H1 (cell line): ENCODE data around the gene ABCC10. TPM values are rescaled to one million over a fixed set of nuclear protein-coding genes. Genes with fewer than 3 reads are reported as not detected.
"Not testable (repeated sequence)": the region's sequence is repeated elsewhere in the genome, so short reads cannot be mapped to it uniquely, and the experiment has no call there.

Experiments
- CTCF ChIA-PET: fragments of 300-600 bp; sonication (Branson Sonifier 250); formaldehyde crosslinking; loops from one replicate; lab custom pipeline; 2021; ENCODE audit not compliant: partially characterized antibody; lab: Charles Lee
- POLR2A ChIA-PET: fragments of 300-600 bp; sonication (Branson Sonifier 250); formaldehyde crosslinking; loops from one replicate; lab custom pipeline; 2021; ENCODE audit warnings: inconsistent platforms; ENCODE audit not compliant: partially characterized antibody; lab: Charles Lee
- DNase-seq, 2 experiments: peaks; one replicate each; pipeline versions ENCODE4 v3.0.0 to v3.0.0-alpha.2; 2010 to 2022; ENCODE audit warnings: low spot score in 2 of 2, low read depth in 1 of 2, mixed read lengths in 1 of 2
- FAIRE-seq: peaks from 2 replicates; lab custom pipeline; 2011; peaks lifted over from hg19 to GRCh38; lab: Jason Lieb, UNC
- H2AFZ ChIP-seq: 2 replicates; pipeline ENCODE4 v1.8.1; 2012; ENCODE audit warnings: low read length, inconsistent platforms
- H2AK5ac ChIP-seq: 2 replicates; pipeline ENCODE4 v1.6.1; 2013; ENCODE audit warnings: low read depth, low read length
- H2BK120ac ChIP-seq: replicated peaks from 2 replicates; pipeline ENCODE3; 2013; ENCODE audit warnings: low read depth, low read length, inconsistent platforms
- H2BK12ac ChIP-seq: 2 replicates; pipeline ENCODE4 v1.6.1; 2013; ENCODE audit warnings: low read depth, low read length
- H2BK15ac ChIP-seq: 2 replicates; pipeline ENCODE4 v1.6.1; 2013; ENCODE audit warnings: low read length
- H2BK20ac ChIP-seq: 2 replicates; pipeline ENCODE4 v1.6.1; 2013; ENCODE audit warnings: low read length
- H2BK5ac ChIP-seq: 2 replicates; pipeline ENCODE4 v1.6.1; 2013; ENCODE audit warnings: low read depth, low read length
- H3K14ac ChIP-seq: 2 replicates; pipeline ENCODE4 v1.6.1; 2013; ENCODE audit warnings: inconsistent platforms; ENCODE audit not compliant: insufficient read length
- H3K18ac ChIP-seq: 2 replicates; pipeline ENCODE4 v1.6.1; 2013; ENCODE audit warnings: low read length; ENCODE audit errors: extremely low read depth
- H3K23ac ChIP-seq: 2 replicates; pipeline ENCODE4 v1.6.1; 2013; ENCODE audit warnings: inconsistent platforms; ENCODE audit not compliant: insufficient read length
- H3K23me2 ChIP-seq: 2 replicates; pipeline ENCODE4 v1.6.1; 2013; ENCODE audit warnings: low read depth, low read length
- H3K27ac ChIP-seq: 2 replicates; pipeline ENCODE4 v1.6.1; 2011; ENCODE audit warnings: low read depth, low read length, inconsistent platforms
- H3K27me3 ChIP-seq, 4 experiments: replicated peaks in 1 of 4; 1 replicate in 1 of 4; 2 replicates in 3 of 4; pipeline versions ENCODE4 v1.6.1 to v1.8.1; 2011 to 2013; ENCODE audit warnings: low read length in 3 of 4, mild to moderate bottlenecking in 3 of 4, inconsistent platforms in 2 of 4, mixed read lengths in 2 of 4, moderate library complexity in 1 of 4; ENCODE audit not compliant: control insufficient read depth in 3 of 4, insufficient read depth in 3 of 4; ENCODE audit errors: extremely low read depth in 1 of 4
- H3K36me3 ChIP-seq, 4 experiments: 2 replicates each; pipeline versions ENCODE4 v1.6.1 to v1.8.1; 2011 to 2013; ENCODE audit warnings: mild to moderate bottlenecking in 4 of 4, low read length in 3 of 4, moderate library complexity in 2 of 4, control low read depth in 1 of 4, inconsistent platforms in 1 of 4; ENCODE audit not compliant: insufficient read depth in 4 of 4, control insufficient read depth in 2 of 4
- H3K4ac ChIP-seq: replicated peaks from 2 replicates; pipeline ENCODE3; 2013; ENCODE audit warnings: low read length, low read depth, mixed read lengths, inconsistent platforms; ENCODE audit not compliant: insufficient read length
- H3K4me1 ChIP-seq, 4 experiments: replicated peaks in 1 of 4; 1 replicate in 1 of 4; 2 replicates in 3 of 4; pipeline versions ENCODE4 v1.6.1 to v1.8.1; 2011 to 2013; ENCODE audit warnings: low read length in 3 of 4, inconsistent platforms in 2 of 4, mixed read lengths in 1 of 4; ENCODE audit not compliant: insufficient read depth in 4 of 4, control insufficient read depth in 3 of 4
- H3K4me2 ChIP-seq, 2 experiments: 2 replicates each; pipeline versions ENCODE4 v1.6.1 to v1.8.1; 2011 to 2013; ENCODE audit warnings: low read depth in 2 of 2, low read length in 2 of 2, control low read depth in 1 of 2, inconsistent platforms in 1 of 2, mild to moderate bottlenecking in 1 of 2; ENCODE audit not compliant: insufficient read depth in 1 of 2
- H3K4me3 ChIP-seq, 4 experiments: fragments of 200-600, 300-600 bp in 1 of 4; sonication (generic), shearing (Covaris generic), sonication (Bioruptor Twin) in 1 of 4; 2 replicates each; pipeline versions ENCODE4 v1.5.1 to v1.8.1; 2011 to 2016; ENCODE audit warnings: low read length in 4 of 4, low read depth in 3 of 4, control low read depth in 2 of 4, inconsistent platforms in 2 of 4, mild to moderate bottlenecking in 2 of 4, mixed read lengths in 1 of 4, moderate library complexity in 1 of 4; ENCODE audit not compliant: insufficient read depth in 2 of 4; ENCODE audit errors: extremely low read depth in 1 of 4
- H3K56ac ChIP-seq: replicated peaks from 2 replicates; pipeline ENCODE3; 2013; ENCODE audit warnings: low read depth, mild to moderate bottlenecking, mixed read lengths, low read length, inconsistent platforms; ENCODE audit not compliant: insufficient read length
- H3K79me1 ChIP-seq: 2 replicates; pipeline ENCODE4 v1.6.1; 2013; ENCODE audit warnings: low read depth, low read length, control low read depth
- H3K79me2 ChIP-seq, 2 experiments: 2 replicates each; pipeline versions ENCODE4 v1.6.1 to v1.8.1; 2012 to 2013; ENCODE audit warnings: low read length in 2 of 2, mild to moderate bottlenecking in 2 of 2, inconsistent platforms in 1 of 2; ENCODE audit not compliant: insufficient read depth in 2 of 2, control insufficient read depth in 1 of 2
- H3K9ac ChIP-seq, 4 experiments: replicated peaks in 1 of 4; 1 replicate in 1 of 4; 2 replicates in 3 of 4; pipeline versions ENCODE4 v1.6.1 to v1.8.1; 2011 to 2013; ENCODE audit warnings: low read depth in 3 of 4, low read length in 3 of 4, control low read depth in 2 of 4, mild to moderate bottlenecking in 2 of 4, moderate library complexity in 2 of 4, inconsistent platforms in 1 of 4; ENCODE audit errors: extremely low read depth in 1 of 4
- H3K9me3 ChIP-seq, 2 experiments: 2 replicates each; pipeline versions ENCODE4 v1.6.1 to v1.8.1; 2012 to 2013; ENCODE audit warnings: mild to moderate bottlenecking in 2 of 2, moderate library complexity in 2 of 2, control low read depth in 1 of 2, inconsistent platforms in 1 of 2, low read depth in 1 of 2, low read length in 1 of 2, mixed read lengths in 1 of 2; ENCODE audit not compliant: insufficient read depth in 2 of 2
- H4K20me1 ChIP-seq, 2 experiments: replicated peaks in 1 of 2; 2 replicates each; pipeline versions ENCODE3 to v1.8.1; 2011 to 2013; ENCODE audit warnings: inconsistent platforms in 2 of 2, low read length in 2 of 2, mild to moderate bottlenecking in 1 of 2; ENCODE audit not compliant: insufficient read depth in 2 of 2, control insufficient read depth in 1 of 2
- H4K5ac ChIP-seq: 2 replicates; pipeline ENCODE4 v1.6.1; 2013; ENCODE audit warnings: low read length, low read depth, mixed read lengths, inconsistent platforms; ENCODE audit not compliant: insufficient read length
- H4K8ac ChIP-seq: 2 replicates; pipeline ENCODE4 v1.8.0; 2013; ENCODE audit warnings: mild to moderate bottlenecking, moderate library complexity, low read length, inconsistent platforms; ENCODE audit not compliant: insufficient read depth; ENCODE audit errors: extremely low read depth
- H4K91ac ChIP-seq: replicated peaks from 2 replicates; pipeline ENCODE3; 2013; ENCODE audit warnings: low read length, mixed read lengths, inconsistent platforms; ENCODE audit not compliant: insufficient read length
- WGBS, 2 experiments: shearing (Covaris generic) in 1 of 2; methylation state at CpG; one replicate each; pipeline versions ENCODE4 v1.1.6 to v1.1.7; 2013 to 2015; ENCODE audit warnings: low lambda C conversion rate in 2 of 2, mixed read lengths in 2 of 2, inconsistent platforms in 1 of 2, low coverage in 1 of 2, missing lambda C conversion rate in 1 of 2; ENCODE audit not compliant: insufficient replicate concordance in 2 of 2, insufficient coverage in 1 of 2, insufficient read length in 1 of 2; ENCODE audit errors: extremely low coverage in 1 of 2, missing lambda C conversion rate in 1 of 2; 5-methylcytosine and 5-hydroxymethylcytosine counted together
- polyA plus RNA-seq, 7 experiments: library from polyadenylated mRNA; depleted of rRNA in 3 of 7; stranded (reverse) in 5 of 7; unstranded in 2 of 7; fragments of >200 nt in 5 of 7; fragments of 200-250 nt in 2 of 7; gene quantifications; 1 replicate in 5 of 7; 2 replicates in 1 of 7; 4 replicates in 1 of 7; pipeline versions ENCODE4 v1.2.1 to v1.2.3, GENCODE V29; 2011 to 2013; ENCODE audit warnings: missing spikeins in 2 of 7, mixed read lengths in 2 of 7
- total RNA-seq: library from RNA; stranded (reverse); fragmentation: NEBNext Ultra II Directional; extraction: Animal tissue kit (Norgen Biotek cat#: 25700); gene quantifications from 2 replicates; pipeline ENCODE4 v1.2.1, GENCODE V29; 2021
- TF ChIP-seq, protein P1 (sequence below): IDR thresholded peaks from 2 replicates; pipeline ENCODE4 v1.6.1; 2012; ENCODE audit warnings: inconsistent platforms

ABCC10 gene
- total and polyA plus RNA-seq, 2 of the 8 experiments (the other 6 are each of a cell fraction or from before 2014, with no cell fraction given), result 15.5 to 24.6 TPM

DNA sequence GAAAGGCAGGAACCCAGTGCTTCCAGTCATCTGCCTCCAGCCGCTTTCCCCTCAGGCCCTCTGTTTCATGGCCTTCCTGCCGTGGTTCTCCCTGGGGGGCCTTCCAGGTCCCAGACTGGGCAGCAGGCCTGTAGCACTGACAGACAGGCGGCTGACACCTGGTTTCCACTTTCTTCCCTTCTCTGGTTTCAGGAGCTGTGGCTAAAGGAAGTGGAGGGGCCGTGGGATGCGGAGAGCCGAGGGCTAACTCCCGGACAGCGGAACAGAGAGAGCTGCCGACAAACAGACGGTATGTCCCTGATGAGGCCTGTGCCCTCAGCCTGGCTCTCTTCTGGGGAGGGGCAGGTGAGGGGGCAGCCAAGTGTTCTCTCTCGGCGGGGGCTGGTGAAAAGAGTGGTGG is 70.3 kb downstream of the ABCC10 start (continued):
- TF ChIP-seq, protein P1, sequence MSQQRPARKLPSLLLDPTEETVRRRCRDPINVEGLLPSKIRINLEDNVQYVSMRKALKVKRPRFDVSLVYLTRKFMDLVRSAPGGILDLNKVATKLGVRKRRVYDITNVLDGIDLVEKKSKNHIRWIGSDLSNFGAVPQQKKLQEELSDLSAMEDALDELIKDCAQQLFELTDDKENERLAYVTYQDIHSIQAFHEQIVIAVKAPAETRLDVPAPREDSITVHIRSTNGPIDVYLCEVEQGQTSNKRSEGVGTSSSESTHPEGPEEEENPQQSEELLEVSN, result no peak

DNA sequence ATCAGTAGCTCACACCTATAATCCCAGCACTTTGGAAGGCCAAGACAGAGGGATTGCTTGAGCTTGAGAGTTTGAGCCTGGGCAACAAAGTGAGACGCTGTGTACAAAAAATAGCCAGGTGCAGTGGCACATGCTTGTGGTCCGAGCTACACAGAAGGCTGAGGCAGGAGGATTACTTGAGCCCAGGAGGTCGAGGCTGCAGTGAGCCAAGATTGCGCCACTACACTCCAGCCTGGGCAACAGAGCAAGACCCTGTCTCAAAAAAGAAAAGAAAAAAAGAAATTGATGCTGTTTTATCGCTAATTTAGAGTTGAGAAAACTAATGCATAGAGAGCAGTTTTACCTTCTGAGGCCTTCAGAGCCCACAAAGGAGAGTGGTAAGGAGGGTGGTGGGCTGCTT is 71.0 kb downstream of the ABCC10 start:
- H3K79me2 ChIP-seq, result peaks cover 4 to 23% of the 10 kb centered on the region in 2 experiments; a peak in 3 of 4 replicates
- not testable (repeated sequence) for H2BK12ac ChIP-seq, DNase-seq, H4K5ac ChIP-seq, H3K4ac ChIP-seq, H3K23ac ChIP-seq, H2BK20ac ChIP-seq, H3K27ac ChIP-seq, H3K14ac ChIP-seq, H4K8ac ChIP-seq, H3K9me3 ChIP-seq, H3K23me2 ChIP-seq, H3K18ac ChIP-seq, H2BK15ac ChIP-seq, H3K9ac ChIP-seq, H4K91ac ChIP-seq, H3K56ac ChIP-seq, H3K4me2 ChIP-seq, H2AFZ ChIP-seq, H2AK5ac ChIP-seq, FAIRE-seq, H2BK120ac ChIP-seq, H3K4me3 ChIP-seq, H2BK5ac ChIP-seq, H3K27me3 ChIP-seq
- peaks cover 15 to 41% (median 31%) of the 10 kb centered on the region in 4 experiments; a peak in 7 of 8 replicates for H3K36me3 ChIP-seq
- CTCF ChIA-PET, result interaction anchor here (0.6 to 32.9 kb wide), 13 partner anchors 2 to 816 kb away, joined by 3 to 536 read pairs (median 4); partner anchors contain the start of genes DLK2, LRRC73 and TJAP1
- H3K4me1 ChIP-seq, result peaks cover 4 to 12% (median 7%) of the 10 kb centered on the region in 4 experiments
- 90% methylated on average over 5 of the region's 5 CpGs; no CpG with 5 or more reads in 1 of the 2 experiments for WGBS, 2 experiments
- H4K20me1 ChIP-seq, result peaks cover 6 to 15% of the 10 kb centered on the region in 2 experiments
- POLR2A ChIA-PET, result interaction anchor here (0.8 to 2.4 kb wide), 5 partner anchors 9 to 60 kb away, joined by 3 to 9 read pairs (median 5); partner anchors contain the start of genes DLK2 and LRRC73
- peaks cover 10% of the 10 kb centered on the region; the same call in 1 of the 2 replicates for H3K79me1 ChIP-seq
